CD4-positive, alpha-beta T cell treated with Interleukin-21 for 1 hour (primary cell): ENCODE measurements around the gene C1orf115.
"Not testable (repeated sequence)": the region's sequence is repeated elsewhere in the genome, so short reads cannot be mapped to it uniquely, and the experiment has no call there.

Experiments used
- DNase-seq: peaks from one replicate; pipeline ENCODE4 v3.0.0-alpha.2; 2020

C1orf115 gene

GRCh38 chr1:220727519-220727918, 37.4 kb downstream of the C1orf115 start:
- DNase-seq: no peak

- no peak for DNase-seq
These were observed 40.3 kb downstream of the C1orf115 start for GRCh38 chr1:220730486-220730885.

GRCh38 chr1:220732137-220732536, 42.0 kb downstream of the C1orf115 start:
- no peak for DNase-seq

GRCh38 chr1:220732621-220733020, 42.5 kb downstream of the C1orf115 start:
- no peak for DNase-seq

- DNase-seq: peak; percentile 83
These were observed 43.0 kb downstream of the C1orf115 start for GRCh38 chr1:220733086-220733601.

- DNase-seq: no peak
These were observed 44.6 kb downstream of the C1orf115 start for GRCh38 chr1:220734571-220735326.

- DNase-seq: not testable (repeated sequence)
These were observed 46.1 kb downstream of the C1orf115 start for GRCh38 chr1:220736283-220736682.

GRCh38 chr1:220741349-220741748, 51.2 kb downstream of the C1orf115 start:
- DNase-seq: no peak

- DNase-seq: no peak
These were observed 51.7 kb downstream of the C1orf115 start for GRCh38 chr1:220741825-220742224.

- no peak for DNase-seq
These were observed 52.4 kb downstream of the C1orf115 start for GRCh38 chr1:220742520-220742919.

- DNase-seq: no peak
These were observed 56.7 kb downstream of the C1orf115 start for GRCh38 chr1:220746851-220747250.

GRCh38 chr1:220747437-220748088, 57.4 kb downstream of the C1orf115 start:
- DNase-seq: no peak

GRCh38 chr1:220748089-220748934, 58.1 kb downstream of the C1orf115 start, which contains the start of gene MTARC2:
Gene MTARC2, plus strand, starts transcription at chr1:220748322. Its CDS starts 210 bp downstream, at chr1:220748532.
- DNase-seq: no peak
